Uterus (tissue), 2 donors: ENCODE results near the gene MUC5AC.

ENCODE experiments used
- POLR2A ChIP-seq, 2 donors: fragments of 450-650 bp; IDR thresholded peaks; one replicate each; pipeline ENCODE4 v1.6.1; 2016; ENCODE audit warnings: antibody characterized with exemption in 2 of 2, mild to moderate bottlenecking in 1 of 2, moderate library complexity in 1 of 2
- TF ChIP-seq, protein P1 (sequence below), 4 experiments: fragments of 200-600 bp in 2 of 4; fragments of 450-650 bp in 2 of 4; sonication (generic) in 2 of 4; IDR thresholded peaks; one replicate each; pipeline ENCODE4 v1.5.1; 2016 to 2019; ENCODE audit warnings: antibody characterized with exemption in 4 of 4, mild to moderate bottlenecking in 2 of 4, moderate library complexity in 1 of 4

DNA sequence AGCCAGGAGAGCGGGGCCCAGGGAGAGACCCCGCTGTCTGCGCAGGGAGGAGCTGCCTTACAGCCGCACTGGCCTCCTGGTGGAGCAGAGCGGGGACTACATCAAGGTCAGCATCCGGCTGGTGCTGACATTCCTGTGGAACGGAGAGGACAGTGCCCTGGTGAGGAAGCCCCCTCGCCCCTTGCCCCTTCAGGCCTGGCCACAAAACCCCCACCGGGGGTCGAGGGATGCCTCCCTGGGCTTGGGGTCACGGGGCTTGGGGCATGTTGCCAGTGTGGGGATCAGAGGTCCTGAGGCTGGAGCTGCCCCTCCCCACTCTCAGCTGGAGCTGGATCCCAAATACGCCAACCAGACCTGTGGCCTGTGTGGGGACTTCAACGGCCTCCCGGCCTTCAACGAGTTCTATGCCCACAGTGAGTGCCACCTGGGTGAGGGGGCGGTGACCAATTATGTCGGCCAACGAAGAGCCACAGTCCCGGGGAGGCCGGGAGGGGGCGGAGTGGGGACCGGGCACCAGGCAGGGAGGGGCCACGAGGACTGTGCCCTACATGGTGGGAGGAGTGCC lies 69.3 kb downstream of the MUC5AC start:
- no peak for TF ChIP-seq POLR2A (IDR thresholded peaks at IDR 0.05)
- TF ChIP-seq, protein P1, sequence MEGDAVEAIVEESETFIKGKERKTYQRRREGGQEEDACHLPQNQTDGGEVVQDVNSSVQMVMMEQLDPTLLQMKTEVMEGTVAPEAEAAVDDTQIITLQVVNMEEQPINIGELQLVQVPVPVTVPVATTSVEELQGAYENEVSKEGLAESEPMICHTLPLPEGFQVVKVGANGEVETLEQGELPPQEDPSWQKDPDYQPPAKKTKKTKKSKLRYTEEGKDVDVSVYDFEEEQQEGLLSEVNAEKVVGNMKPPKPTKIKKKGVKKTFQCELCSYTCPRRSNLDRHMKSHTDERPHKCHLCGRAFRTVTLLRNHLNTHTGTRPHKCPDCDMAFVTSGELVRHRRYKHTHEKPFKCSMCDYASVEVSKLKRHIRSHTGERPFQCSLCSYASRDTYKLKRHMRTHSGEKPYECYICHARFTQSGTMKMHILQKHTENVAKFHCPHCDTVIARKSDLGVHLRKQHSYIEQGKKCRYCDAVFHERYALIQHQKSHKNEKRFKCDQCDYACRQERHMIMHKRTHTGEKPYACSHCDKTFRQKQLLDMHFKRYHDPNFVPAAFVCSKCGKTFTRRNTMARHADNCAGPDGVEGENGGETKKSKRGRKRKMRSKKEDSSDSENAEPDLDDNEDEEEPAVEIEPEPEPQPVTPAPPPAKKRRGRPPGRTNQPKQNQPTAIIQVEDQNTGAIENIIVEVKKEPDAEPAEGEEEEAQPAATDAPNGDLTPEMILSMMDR (IDR thresholded peaks at IDR 0.05), result no peak
